CD4-positive, alpha-beta T cell treated with Interleukin-1 beta for 1 hour (primary cell): ENCODE data around the gene SPEF1.
"Not testable (repeated sequence)": the region's sequence is repeated elsewhere in the genome, so short reads cannot be mapped to it uniquely, and the experiment has no call there.

Source experiments
- DNase-seq, 2 donors: peaks; one replicate each; pipeline ENCODE4 v3.0.0-alpha.2; 2020 to 2022

The SPEF1 gene

DNA sequence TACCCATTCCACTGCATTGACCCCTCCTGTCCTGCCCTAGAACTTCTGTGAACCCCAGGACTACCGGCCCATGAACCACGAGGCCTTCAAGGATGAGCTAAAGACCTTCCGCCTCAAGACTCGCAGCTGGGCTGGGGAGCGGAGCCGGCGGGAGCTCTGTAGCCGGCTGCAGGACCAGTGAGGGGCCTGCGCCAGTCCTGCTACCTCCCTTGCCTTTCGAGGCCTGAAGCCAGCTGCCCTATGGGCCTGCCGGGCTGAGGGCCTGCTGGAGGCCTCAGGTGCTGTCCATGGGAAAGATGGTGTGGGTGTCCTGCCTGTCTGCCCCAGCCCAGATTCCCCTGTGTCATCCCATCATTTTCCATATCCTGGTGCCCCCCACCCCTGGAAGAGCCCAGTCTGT lies 23.5 kb upstream of the SPEF1 start:
- no peak for DNase-seq

DNA sequence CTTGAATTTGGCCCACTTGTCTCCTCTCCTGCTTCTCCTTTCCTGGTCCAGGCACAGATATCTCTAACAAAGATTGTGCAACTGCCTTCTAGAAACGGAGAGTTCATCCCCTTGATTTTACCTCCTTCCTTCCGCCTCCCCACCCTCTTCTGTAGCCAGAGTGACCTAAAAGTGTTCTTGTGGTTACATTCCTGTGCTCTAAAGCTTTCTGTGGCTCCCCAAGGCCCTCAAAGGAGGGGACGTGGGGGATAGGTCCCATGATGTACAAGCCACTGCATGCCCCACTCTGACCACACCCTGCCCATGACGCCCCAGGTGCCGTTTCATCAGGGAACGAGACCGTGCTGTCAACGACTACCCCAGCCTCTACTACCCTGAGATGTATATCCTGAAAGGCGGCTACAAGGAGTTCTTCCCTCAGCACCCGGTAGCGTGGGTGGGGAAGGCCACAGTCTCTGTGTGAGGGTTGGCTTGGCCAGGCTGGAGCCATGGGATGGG lies 23.1 kb upstream of the SPEF1 start:
- no peak for DNase-seq

DNA sequence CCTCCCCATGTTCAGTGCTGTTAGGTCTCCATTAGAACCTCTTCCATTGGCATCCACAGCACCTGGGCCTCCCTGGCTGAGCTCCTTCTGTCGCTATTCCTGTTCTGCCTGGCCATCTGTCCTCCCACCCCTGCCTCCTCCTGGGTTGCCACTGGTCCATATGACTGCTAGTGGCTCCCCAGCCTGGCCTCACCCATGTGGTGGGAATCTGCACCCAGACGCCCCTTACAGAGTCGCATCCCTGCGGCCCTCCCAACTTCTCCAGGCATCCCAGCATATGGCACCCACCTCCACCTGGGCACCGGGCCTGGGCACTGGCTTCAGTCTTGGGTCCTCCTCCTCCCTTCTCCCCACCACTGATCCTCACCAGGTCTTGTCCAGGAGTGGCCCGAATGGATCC lies 22.6 kb upstream of the SPEF1 start:
- no peak for DNase-seq

DNA sequence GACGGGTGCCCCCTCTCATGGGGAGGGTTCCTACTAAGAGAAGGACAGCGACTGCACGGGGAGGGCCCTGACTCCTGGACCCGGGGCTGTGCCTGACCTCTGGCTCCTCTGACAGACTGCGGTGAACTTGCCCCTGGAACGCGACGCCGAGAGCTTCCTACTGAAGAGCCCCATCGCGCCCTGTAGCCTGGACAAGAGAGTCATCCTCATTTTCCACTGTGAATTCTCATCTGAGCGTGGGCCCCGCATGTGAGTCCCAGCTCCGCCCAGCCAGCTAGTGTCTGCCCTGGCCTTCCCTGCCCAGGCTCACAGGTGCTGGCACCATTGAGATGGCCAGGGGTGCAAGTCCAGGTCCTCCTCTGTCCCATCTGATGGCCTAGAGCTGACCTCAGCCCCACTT lies 22.0 kb upstream of the SPEF1 start:
- no peak for DNase-seq

DNA sequence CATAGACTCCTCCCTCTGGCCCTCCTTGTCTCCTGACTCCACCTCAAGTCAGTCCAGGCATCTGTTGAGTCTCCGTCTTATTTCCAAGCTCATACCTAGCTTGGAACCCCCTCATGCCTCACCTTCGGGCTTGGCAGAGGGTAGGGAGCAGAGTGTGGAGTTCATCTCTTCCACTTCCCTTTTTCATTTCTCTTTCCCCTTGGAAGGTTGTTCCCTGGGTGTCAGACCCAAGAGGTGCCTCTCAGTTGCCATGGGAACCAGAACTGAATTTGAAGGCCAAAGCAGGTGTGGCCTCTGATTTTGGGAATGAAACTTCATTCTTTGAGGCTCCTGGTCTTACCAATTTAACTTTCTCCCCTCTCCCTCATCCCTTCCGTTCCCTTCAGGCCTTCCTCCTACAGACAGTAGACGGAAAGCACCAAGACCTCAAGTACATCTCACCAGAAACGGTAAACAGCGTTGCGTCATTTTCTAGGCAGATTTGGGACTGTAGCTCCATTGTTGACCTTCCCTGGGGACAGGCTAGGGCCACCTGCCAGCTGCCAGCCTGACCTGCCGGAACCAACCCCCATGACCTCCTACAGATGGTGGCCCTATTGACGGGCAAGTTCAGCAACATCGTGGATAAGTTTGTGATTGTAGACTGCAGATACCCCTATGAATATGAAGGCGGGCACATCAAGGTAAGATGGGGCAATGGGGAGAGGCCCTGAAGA lies 21.4 kb upstream of the SPEF1 start:
- DNase-seq, result no peak

DNA sequence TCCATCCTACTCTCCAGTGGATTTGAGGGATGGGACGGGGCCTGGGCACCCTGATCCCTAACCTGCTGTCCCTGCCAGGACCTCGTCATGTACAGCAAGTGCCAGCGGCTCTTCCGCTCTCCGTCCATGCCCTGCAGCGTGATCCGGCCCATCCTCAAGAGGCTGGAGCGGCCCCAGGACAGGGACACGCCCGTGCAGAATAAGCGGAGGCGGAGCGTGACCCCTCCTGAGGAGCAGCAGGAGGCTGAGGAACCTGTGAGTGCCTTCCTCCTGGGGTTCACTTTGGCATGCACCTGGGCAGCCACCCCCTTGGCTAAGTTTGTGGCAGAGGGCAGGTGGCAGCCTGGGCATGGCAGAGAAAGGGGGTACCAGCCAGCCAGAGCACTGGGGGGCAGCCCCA lies 20.6 kb upstream of the SPEF1 start:
- DNase-seq, result no peak

DNA sequence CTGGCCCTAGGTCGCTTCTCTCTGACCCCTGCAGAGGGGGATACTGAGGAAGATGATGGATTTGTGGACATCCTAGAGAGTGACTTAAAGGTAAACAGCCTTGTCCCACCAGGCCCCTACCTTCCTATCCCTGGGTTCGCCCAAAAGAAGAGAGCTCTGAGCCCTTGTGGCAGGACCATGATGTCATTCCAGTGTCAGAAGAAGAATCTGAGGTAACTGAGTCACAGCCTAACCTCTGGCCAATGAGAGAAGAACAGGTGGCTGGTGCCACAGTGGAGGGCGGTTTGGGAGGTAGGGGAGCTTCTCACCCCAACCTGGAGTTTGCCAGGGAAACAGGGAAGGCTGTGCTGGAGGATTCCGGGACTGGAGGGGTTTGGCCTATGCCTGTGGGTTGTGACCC lies 20.1 kb upstream of the SPEF1 start:
- DNase-seq, result no peak

DNA sequence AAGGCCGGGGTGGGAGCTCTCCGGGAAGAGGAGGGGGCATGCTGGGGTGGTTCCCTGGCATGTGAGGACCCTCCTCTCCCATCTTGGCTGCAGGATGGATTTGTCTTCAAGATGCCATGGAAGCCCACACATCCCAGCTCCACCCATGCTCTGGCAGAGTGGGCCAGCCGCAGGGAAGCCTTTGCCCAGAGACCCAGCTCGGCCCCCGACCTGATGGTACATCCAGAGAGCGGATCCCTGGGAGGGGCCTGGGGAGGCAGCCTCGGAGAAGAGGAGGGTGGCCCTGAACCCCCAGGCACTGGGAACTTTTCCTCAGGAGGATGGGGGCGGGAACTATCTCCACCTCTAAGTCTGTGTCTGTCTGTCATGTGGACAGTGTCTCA lies 19.6 kb upstream of the SPEF1 start:
- no peak for DNase-seq

DNA sequence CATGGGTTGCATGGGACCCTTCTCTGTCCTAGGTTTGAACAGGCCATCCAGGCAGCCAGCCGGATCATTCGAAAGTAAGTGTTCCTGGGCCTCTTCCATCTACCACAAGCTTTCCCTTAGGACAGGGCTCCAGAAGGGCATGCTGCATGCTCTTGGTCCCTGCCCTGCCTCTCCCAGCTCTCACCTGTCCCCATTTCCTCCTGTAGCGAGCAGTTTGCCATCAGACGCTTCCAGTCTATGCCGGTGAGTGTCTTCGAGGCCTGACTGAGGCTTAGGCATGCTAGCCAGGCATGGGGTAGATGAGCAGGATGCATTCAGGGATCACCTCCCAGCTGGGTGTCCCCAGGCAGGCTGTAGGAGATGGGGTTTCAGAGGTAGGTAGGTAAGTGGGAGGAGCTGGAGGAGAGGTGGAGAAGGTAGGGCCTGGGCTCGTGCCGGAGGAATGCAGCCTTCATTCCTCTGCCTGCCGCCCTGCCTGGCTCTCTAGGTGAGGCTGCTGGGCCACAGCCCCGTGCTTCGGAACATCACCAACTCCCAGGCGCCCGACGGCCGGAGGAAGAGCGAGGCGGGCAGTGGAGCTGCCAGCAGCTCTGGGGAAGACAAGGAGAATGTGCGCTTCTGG lies 19.1 kb upstream of the SPEF1 start:
- no peak for DNase-seq

DNA sequence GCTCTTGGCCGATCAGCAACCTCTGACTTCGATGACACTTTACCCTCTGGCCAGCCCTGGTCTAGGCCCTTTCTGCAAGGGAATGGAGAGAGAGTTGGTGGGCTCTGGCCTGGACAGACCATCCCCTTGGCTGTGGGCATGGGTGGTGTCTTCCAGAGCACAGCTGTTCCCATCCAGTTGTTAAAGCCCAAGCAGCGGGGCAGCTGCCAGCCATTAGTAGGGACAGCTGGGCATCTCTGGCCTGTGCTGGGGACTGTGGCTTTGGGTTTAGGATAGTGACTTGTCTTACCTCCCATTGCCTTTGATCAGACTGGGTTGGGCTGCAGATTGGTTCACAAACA lies 17.6 kb upstream of the SPEF1 start:
- DNase-seq, result no peak

DNA sequence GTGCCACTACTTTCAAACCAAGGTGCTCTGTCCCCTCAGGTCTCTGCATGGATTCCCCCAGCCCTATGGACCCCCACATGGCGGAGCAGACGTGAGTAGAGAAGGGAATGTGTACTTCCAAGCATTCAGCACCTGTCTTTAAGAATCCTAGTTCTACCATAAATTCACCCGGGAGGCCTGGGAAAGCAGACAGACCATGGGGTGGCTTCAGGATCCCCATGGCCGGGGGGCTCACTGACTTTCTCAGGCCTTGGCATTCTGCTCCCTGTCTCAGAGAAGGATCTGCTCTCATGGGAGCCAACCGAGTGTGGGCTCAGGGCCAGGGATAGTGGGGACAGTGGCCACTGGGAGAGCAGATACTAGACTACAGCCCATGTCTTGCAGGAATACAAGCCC lies 17.1 kb upstream of the SPEF1 start:
- no peak for DNase-seq

DNA sequence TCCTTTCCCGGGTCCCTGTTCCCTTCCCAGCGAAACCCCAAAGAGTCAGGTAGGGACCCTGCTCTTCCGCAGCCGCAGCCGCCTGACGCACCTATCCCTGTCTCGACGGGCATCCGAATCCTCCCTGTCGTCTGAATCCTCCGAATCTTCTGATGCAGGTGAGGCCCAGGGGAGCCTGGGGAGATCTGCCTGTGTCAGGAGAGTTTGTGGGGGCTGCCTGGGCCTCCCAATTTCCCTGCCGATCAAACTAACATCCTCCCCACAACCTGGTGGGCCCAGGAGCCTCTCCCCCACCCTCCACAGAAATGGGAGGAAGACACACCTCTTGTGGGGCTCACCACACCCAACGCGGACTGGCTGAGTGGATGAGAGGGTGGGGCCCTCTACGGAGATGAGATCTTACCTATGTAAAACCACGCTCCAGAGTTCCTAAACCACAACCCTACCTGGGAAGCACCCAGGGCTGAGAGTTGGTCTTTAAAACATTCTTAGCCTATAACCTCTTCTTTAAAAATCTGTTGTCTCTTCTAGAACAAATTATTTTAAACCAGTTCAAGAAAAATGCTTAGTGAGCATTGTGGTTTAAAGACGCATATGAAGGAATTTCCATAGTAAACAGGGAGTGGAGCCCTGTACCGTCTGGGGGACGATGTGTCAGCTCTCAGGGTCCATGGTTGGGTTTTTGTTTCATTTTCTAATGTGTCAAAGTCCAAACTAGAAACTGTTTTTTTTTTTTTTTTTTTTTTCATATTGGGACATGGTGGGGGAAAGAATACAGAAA lies 16.5 kb upstream of the SPEF1 start:
- DNase-seq, result peak in 1 of 2 donors; percentile 65

DNA sequence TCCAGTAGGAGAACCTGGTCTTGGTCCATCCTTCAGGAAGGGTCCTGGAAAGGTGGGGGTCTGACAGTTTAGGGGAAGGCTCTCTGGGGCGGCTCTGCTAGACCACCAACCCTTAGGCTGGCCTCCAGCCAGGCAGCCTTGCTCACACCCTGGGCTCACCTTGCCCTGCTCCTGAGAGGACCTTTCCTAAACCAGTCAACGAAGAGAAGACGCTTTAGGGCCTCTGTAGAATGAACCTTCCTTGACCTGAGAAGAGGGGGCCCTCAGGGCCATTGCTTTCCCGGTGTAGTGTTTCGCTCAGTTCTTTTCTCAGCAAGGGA lies 15.9 kb upstream of the SPEF1 start:
- no peak for DNase-seq

DNA sequence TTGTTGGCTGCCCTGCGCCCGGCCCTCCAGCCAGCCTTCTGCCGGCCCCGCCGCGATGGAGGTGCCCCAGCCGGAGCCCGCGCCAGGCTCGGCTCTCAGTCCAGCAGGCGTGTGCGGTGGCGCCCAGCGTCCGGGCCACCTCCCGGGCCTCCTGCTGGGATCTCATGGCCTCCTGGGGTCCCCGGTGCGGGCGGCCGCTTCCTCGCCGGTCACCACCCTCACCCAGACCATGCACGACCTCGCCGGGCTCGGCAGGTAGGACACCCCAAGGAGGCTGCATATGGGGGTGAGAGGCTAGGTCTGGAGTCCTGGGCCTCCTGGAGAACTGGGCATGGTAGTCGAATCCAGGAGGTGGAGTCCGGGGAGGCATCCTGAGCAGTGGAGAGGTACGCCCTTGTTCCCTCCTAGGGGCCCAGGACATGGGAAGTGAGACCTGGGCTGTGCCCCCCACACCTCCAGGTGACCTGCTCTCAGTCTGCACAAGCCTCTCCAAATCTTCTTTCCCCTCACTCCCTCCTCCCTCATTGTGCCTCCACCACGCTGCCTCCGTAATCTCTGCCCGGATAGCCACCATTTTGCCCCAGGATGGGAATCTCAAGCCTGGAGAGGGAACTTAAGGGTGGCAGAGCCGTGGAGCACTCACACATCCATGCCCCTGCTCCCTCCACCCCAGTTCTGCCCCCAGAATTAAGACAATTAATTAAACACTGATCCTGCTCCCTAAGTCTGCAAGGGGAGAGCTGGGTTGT lies 15.4 kb upstream of the SPEF1 start:
- DNase-seq, result no peak

DNA sequence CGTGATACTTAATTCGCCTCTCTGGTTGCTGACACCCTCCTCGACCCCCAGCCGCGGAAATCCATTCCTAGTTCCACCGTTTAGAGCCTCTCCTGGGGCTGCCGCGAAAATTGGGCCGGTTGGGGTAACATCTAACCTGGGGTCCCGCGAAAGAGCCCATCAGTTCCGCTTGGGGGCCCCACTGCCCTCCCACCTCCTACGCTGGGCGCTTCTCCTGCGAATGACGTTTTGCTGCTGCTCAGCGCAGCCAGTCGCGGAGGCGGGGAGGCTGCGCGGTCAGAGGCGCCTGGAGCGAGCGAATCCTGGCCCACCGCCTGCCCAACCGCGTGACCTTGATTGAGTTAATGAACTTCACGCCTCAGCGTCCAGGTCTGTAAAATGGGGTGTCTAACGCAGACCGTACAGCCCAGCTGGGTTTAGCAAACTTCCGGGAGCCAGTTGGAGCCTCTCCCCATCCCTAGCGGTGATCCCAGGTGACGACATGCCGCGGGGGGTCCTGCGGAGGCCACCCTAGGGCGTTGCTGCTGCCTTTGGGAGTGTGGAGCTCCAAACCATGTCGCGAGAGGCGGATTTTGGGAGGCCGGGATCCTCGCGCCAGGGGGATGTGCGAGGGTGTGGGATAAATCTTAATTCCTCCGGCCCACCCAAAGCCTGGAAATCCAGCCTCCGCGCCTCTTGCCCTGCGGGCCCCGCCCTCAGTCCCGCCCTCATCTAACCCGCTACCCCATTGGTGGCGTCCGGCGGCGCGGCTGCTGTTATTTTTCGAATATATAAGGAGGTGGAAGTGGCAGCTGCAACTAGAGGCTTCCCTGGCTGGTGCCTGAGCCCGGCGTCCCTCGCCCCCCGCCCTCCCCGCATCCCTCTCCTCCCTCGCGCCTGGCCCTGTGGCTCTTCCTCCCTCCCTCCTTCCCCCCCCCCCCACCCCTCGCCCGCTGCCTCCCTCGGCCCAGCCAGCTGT lies 14.5 kb upstream of the SPEF1 start, which contains the start of gene CDC25B:
TSS of gene CDC25B (plus strand) at position 800 of the 958 bp plus-strand sequence. CDS start 222 bp downstream, outside the sequence.
- DNase-seq, result peak; percentile 85 to 90

DNA sequence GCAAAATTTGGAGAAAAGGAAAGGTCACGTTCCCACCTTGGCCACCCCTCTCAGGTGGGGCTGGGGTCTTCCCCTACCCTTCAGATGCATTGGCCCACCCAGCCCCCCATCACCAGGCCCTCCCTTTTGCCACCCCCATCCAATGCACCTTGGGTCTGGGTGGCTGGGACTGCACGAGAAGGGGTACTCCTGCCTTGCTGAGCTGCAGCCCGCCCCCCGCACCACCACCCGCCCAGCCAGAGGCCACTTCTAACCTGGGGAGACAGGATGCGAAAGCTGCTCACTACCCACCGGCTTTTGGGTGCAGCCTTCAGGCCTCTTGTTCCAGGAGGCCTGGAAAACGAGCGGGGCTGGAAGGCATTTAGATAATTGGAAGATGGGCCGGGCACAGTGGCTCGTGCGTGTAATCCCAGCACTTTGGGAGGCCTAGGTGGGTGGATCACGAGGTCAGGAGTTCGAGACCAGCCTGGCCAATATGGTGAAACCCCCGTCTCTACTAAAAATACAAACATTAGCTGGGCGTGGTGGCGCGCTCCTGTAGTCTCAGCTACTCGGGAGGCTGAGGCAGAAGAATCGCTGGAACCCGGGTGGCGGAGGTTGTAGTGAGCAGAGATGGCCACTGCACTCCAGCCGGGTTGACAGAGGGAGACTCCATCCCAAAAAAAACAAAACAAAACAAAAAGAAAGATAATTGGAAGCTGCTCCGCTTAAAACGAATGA lies 13.6 kb upstream of the SPEF1 start:
- DNase-seq, result no peak

DNA sequence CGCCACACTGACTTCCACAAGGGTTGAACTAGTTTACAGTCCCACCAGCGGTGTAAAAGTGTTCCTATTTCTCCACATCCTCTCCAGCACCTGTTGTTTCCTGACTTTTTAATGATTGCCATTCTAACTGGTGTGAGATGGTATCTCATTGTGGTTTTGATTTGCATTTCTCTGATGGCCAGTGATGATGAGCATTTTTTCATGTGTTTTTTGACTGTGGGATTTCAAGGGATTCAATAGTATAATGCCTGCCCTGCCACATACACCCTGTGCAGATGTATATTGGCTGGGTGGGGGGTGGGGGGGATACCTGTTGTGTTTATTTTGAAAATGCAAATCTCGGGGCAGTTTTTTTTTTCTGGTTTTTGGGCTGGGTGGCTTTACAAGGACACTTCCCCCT lies 12.9 kb upstream of the SPEF1 start:
- DNase-seq, result not testable (repeated sequence)

DNA sequence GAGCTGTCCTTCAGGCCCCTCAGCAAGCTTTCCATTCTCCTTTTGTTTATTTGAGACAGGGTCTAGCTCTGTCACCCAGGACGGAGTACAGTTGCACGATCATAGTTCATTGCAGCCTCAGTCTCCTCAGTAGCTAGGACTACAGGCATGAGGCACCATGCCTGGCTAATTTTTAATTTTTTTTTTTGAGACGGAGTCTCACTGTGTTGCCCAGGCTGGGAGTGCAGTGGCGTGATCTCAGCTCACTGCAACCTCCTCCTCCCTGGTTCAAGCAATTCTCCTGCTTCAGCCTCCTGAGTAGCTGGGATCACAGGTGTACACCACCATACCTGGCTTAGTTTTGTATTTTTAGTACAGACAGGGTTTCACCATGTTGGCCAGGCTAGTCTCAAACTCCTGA lies 8.0 kb upstream of the SPEF1 start:
- not testable (repeated sequence) for DNase-seq

DNA sequence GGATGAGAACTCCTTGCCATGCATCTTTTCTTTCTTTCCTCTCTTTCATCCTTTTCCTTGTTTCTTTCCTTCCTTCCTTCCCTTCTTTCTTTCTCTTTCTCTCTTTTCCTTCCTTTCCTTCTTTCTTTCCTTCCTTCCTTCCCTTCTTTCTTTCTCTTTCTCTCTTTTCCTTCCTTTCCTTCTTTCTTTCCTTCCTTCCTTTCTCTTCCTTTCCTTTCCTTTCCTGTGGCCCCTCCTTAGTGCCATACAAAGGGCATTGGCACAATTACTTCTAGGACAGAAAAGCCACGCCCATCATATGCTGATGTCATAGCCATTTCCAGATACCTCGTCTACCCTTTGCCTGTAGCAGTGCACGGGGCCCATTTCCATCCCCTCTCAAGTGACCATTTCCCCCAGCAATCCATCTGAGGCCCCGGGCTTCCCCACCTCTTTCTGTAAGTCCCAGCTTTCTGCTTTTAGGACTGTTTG lies 7.5 kb upstream of the SPEF1 start:
- DNase-seq, result no peak

DNA sequence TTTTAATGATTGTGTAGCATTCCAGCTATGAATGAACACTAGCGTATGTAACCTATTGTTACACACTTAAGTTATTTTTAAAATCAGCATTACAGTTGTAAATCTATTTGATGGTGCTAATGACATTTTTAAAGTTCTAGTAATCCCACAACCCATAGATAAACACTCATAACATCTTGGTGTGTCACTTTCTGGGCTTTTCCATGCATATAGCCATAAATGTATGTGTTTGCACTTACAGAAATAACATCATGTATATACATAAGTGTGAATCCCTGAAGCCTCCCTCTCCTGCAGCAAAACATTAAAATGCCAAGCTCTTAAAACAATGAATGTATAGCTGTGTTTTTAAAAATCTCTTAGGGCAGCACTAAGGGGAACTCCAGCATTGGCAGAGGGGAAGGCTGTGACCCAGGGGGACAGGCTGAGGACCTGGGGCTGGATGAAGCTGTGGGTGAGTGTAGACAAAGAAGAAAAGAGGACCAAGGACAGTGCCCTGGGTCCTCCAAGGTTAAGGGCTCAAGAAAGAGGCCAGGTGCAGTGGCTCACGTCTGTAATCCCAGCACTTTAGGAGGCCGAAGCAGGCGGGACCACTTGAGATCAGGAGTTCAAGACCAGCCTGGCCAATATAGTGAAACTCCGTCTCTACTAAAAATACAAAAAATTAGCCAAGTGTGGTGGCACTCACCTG lies 6.2 kb upstream of the SPEF1 start:
- DNase-seq, result no peak
